Renal cortex interstitium (tissue), 11 donors: Measurements from ENCODE around the gene HARBI1. TPM values are rescaled to one million over a fixed set of nuclear protein-coding genes. Genes with fewer than 3 reads are reported as not detected.
"Not testable (repeated sequence)": the region's sequence is repeated elsewhere in the genome, so short reads cannot be mapped to it uniquely, and the experiment has no call there.

Experiments used
- DNase-seq, 11 donors: peaks; one replicate each; pipeline ENCODE4 v3.0.0-alpha.2; 2013; ENCODE audit warnings: low read depth in 9 of 11, low spot score in 4 of 11; ENCODE audit errors: extremely low read depth in 1 of 11
- polyA plus RNA-seq, 3 donors: library from polyadenylated mRNA; unstranded; fragments of 120-200 nt; gene quantifications; one replicate each; pipeline ENCODE4 v1.2.1, GENCODE V29; 2013; ENCODE audit not compliant: insufficient read length in 3 of 3

Gene HARBI1
- polyA plus RNA-seq, 3 donors, result 3.0 to 4.3 (median 3.9) TPM

DNA sequence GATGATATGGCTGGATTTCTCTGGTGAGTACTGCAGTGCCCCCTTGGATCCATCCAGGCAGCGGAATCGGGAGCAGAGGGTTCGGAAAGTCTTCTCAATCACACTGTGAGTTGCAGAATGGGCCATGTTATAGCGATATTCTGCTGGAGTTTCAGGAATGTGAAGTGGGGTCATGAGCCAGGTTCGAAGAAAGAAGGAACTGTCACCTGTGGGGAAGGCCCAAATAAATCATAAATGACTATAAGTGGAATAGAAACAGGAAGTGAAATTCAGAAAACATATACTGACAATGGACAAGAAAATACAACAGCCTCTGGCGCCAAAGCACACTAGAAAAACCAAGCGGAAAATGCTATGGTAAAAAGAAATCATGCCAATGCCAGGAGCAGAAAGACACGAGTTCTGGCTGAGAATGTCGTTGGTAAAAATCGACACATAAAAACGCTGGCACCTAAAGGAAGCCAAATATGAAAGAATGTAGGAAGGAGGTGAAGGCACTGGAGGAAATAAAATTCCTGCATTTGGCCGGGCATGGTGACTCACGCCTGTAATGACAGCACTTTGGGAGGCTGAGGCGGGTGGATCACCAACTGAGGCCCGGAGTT is 13.2 kb downstream of the HARBI1 start:
- no peak for DNase-seq

DNA sequence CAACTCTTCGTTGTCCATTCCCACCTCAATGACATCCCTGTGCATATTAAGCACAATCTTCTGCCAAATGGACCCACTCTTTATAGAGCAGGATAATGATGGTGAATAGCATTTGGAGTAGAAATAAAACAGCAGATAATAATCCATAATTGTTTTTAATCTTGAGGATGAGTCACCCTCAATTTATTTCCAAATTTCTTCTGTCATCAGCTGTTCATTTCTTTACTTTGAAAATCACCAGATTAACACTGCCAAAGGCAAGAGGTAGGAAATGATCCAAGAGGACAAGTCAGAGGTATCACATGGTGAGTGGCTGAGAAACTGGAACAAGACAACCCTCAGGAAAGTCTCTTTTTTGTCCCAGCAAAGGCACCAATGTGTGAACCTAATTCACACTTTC is 15.9 kb downstream of the HARBI1 start:
- no peak for DNase-seq

DNA sequence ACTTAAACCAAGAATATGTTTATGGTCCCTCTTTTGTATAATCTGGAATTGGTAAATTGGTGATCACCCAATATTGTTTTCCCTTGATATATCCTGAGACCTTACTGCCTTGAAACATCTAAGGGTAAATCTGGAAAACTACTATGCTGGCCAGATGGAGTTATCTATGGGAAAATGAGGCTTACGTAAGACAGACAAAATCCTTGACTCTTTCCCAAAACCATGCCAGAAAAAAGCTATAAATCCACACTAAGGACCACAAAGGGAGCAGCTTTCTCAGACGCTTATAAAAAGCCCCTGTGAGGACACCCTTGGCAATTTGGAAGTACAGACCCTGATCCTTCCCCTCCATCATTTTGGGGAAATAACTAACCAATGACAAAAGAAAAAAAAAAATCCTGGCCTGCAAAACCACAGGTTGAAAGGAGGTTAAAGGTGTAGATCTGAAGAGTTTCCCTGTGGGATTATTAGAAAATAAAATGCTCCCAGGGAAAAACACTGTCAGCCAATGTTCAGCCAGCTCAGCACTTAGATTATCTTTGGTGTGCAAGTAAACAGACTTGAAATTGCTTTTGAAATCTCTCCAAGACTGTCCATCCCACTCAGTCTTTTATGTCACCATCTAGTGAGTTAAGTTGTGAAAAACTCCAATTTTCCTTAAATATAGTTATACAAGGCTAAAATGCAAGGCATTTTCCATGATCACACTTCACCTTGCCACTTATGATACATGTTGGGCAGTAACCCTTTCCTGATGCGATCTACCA is 16.6 kb downstream of the HARBI1 start:
- DNase-seq, result no peak

DNA sequence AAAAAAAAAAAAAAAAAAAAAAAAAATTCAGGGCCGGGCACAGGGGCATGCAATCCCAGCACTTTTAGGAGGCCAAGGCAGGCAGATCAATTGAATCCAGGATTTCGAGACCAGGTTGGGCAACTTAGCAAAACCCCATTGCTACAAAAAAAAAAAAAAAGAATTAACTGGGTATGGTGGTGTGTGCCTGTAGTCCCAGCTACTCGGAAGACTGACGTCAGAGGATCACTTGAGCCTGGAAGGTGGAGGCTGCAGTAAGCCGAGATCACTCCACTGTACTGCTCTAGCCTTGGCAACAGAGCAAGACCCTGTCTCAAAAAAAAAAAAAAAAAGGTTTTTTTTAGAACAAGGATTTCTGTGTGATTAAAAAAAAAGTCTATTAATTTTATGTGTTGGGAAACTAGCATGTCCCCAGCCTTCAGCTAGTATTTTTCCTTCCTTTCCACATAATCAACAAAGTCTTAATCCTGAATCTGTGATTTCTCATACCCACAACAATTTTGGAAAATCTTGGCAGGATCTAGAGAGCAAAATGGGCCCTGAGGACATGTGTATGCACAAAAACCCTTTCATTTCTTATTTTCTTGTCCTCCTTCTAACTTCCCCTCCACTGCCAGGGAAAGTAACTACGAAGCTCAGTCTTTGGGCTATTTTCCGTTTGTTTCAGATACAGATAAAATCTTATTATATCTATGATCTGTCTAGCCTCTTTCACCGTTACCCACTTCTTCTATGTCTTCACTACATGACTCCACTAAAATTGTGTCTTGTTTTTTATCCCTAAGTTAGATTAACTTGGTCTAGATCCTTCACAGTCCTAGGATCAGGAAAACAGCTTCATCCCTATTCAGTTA is 17.5 kb downstream of the HARBI1 start:
- no peak for DNase-seq

DNA sequence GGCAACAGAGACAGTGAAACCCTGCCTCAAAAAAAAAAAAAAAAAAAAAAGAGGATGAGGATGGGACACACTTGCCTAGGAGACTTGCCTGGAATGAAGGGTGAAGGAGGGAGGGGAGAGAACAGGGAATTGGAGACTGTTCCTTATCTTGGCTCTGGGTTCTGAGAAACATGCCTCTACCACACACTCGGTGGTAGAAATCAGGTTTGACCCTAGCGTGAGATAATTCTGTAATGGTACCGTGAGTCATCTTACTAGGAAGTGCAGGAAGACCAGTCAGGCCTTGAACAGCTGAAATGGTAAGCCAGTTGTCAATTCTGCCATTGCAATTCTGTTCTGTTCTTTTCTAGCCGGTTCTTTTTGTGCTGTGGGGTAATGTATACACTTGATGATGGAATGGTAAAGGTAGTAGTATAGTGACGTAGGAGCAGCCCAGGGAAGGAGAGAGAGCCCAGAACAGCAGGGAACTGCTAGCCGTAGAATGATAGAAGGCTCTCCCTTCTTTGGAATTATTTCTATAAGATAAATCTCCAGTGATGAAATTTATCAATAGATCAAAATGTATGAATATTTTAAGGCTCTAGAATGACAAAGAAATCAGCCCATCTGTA is 19.3 kb downstream of the HARBI1 start:
- no peak for DNase-seq

DNA sequence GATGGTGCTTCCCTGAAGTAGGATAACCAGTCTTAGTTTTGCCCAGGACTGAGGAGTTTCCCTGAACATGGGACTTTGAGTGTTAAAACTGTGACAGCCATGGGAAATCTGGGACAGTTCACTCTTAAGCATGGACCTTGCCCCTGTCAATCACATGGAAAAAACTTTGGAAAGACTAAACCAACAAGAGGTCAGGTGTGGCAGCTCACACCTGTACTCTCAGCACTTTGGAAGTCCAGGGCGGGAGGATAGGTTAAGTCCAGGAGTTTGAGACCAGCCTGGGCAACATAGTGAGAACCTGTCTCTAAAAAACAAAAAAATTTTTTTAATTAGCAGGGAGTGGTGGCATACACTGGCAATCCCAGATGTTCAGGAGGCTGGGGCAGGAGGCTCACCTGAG is 19.9 kb downstream of the HARBI1 start:
- DNase-seq, result no peak

DNA sequence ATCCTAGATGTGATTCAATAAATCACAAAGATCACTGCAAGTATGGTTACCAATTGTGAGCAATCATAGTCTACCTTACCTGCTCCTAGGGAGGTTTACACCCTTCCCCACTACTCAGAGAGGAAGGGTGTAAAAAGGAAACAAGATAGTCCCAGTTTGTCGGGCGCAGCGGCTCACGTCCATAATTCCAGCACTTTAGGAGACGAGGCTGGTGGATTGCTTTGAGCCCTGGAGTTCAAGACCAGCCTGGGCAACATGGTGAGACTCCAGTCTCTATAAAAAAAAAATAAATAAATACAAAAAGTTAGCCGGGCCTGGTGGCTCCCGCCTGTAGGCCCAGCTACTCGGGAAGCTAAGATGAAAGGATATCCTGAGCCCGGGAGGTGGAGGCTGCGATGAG is 22.2 kb downstream of the HARBI1 start:
- no peak for DNase-seq

DNA sequence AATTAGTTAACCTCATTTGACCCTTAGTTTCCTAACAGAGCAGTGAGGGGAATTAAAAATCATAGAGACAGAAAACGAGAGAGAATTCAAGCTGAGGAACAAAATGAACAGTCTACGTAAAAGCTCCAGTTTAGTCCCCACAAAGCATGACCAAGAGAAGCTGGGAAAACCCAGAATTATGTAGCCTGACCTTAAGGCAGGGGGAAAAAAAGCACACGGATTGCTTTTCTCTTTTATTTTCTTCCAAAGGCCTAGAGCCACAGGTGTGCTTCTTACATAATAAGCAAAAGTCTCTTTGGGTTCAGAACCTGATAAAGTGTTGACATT is 22.7 kb downstream of the HARBI1 start:
- no peak for DNase-seq

DNA sequence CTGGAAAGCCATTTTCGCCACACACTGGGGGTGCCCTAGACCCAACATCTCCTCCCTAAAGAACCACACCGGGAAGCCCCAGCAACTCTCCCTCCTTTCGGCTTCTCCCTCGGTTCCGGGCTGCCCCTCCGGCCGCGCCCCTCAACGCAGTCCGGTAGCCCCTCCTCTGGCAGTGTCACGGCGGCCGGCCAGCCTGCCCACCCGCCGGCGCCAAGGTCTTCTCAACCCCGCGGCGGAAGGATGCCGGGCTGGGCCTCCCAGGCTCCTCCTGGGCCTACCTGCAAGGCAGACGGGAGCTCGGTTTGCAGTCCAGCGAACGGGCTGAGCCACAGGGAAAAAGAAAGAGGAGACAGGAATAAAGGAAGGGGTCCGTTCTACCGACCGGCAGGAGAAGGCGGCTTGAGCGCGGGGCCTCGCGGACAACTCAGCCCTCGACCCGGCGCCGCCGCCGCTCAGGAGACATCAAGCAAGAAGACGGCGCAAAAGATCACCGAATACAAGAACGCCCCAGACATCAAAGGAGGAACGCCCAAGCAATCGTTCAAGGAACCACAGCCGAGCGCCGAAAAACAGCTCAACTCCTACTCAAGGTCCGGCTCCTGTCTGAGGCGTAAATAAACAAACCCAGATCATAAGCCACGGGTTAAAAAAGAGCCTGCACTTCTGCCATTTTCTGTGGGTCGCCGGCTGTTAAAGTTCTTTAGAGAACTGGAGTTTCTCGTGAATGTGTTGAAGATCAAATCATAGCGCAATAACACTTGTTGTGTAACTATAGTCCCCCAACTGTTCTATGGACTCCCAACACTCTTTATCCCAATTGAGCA is 23.3 kb downstream of the HARBI1 start, which contains the start of gene AMBRA1:
Gene AMBRA1 (minus strand): TSS at position 474 of the 824 bp plus-strand sequence. CDS start 45,643 bp downstream, outside the sequence.
- DNase-seq, result peak; percentile 77 to 93 (median 87)

DNA sequence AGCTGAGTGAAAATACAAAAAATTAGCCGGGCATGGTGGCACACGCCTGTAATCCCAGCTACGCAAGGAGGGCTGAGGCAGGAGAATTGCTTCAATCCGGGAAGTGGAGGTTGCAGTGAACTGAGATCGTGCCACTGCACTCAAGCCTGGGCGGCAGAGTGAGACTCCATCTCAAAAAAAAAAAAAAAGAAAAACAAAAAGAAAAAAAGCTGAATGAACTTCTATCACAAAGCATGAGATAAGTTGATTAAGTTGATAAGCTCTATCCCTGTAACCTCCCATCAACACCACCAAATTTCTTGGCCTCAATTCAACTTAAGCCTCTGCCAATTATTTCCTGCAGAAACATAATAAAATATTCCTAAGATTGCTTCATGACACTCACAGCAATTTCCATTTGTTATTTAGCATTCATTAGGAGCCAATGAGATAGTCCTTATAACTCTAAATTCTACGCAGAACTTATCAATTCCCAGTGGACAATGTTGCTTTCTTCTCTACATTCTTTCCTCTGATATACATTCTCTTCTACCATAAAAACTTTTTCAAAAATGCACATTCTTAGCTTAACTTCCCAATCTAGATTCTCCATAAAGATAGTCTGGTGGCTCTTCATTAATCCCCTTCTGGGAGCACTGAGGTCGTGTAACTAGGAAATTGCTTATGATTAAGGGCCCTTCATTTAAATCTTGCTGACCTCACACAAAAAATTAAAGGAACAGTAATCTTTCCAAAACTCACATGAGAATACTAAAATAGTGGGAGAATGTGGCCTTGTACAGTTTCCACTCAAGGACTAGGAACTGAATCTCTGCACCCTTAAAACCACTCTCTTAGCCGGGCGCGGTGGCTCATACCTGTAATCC is 26.1 kb downstream of the HARBI1 start:
- no peak for DNase-seq

DNA sequence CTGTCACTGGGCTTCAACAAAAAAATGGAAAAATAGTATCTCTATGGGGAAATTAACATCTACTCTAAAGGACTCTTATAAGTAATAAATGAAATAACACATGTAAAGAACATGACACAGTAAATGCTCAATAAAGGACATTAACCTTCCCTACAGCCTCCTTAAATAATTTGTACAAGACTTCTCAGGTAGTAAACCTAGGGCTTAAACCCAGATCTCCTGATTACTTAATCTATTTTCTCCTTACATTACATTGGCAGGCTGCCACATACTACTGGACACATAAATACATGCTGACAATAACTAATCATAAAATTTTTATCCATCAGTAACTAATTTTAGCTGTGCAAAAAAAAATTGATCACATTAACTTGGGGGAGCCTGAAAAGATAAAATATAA is 28.1 kb downstream of the HARBI1 start:
- DNase-seq, result no peak

DNA sequence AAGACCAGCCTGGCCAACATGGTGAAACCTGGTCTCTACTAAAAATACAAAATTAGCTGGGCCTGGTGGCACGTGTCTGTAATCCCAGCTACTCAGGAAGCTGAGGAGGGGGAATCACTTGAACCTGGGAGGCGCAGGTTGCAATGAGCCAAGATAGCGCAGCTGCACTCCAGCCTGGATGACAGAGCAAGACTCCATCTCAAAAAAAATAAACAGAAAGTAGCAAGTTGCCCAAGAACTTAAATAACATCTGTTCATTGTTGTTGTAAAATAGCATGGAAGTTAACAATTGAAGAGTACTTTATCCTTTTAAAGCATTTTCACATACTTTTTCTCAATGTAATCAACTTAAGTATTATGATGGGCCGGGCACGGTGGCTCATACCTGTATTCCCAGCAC is 28.9 kb downstream of the HARBI1 start:
- DNase-seq, result no peak

DNA sequence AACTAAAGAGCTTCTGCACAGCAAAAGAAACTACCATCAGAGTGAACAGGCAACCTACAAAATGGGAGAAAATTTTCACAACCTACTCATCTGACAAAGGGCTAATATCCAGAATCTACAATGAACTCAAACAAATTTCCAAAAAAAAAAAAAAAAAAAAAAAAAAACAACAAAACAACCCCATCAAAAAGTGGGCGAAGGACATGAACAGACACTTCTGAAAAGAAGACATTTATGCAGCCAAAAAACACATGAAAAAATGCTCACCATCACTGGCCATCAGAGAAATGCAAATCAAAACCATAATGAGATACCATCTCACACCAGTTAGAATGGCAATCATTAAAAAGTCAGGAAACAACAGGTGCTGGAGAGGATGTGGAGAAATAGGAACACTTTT is 33.5 kb downstream of the HARBI1 start:
- not testable (repeated sequence) for DNase-seq

DNA sequence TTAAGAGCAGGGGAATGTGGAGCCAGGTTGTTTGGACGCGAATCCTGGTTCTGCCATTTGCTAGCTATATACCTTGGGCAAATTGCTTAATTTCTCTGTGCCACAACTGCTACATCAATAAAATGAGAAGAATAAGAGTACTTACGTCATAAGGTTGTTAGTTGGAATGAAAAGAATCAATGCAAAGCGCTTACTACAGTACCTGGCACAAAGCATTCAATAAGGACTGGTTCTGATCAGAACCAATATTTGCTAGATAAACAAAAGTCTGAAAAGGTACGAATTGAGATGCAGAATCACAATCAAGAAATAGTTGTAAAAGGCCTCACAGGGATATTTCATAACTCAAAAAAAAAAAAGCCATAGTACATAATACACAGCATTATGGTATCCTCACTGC is 34.4 kb downstream of the HARBI1 start:
- no peak for DNase-seq

DNA sequence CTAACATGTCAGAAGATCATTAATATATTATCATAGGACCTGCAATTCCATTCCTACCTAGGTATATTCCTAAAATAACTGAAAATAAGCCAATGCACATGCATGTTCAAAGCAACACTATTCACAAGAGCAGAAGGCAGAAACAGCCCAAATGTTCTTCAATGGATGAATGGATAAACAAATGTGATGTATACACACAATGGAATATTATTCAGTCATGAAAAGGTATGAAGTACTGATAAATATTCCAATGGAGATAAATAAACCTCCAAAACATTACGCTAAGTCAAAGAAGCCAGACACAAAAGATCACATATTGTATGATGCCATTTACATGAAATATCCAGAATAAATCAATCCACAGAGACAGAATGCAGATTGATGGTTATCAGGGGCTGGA is 40.0 kb downstream of the HARBI1 start:
- DNase-seq, result no peak

DNA sequence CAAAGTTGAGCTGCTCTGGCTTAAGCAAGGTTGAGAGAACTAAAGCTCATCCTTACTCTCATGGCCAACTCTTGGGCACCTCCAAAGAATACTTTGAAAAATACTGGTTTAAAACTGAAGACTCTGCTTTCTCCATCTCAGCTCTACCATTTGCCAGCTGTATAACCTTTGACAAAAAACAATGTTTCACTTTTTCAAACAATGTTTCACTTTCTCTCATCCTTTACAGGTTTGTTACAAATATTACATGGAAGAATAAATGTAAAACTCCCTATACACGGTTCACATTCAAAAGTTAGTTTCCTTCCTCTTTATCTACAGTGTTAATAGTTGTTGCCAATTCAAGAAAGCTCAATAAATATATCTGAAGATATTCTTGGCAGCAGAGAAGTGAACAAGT is 42.4 kb downstream of the HARBI1 start:
- no peak for DNase-seq

DNA sequence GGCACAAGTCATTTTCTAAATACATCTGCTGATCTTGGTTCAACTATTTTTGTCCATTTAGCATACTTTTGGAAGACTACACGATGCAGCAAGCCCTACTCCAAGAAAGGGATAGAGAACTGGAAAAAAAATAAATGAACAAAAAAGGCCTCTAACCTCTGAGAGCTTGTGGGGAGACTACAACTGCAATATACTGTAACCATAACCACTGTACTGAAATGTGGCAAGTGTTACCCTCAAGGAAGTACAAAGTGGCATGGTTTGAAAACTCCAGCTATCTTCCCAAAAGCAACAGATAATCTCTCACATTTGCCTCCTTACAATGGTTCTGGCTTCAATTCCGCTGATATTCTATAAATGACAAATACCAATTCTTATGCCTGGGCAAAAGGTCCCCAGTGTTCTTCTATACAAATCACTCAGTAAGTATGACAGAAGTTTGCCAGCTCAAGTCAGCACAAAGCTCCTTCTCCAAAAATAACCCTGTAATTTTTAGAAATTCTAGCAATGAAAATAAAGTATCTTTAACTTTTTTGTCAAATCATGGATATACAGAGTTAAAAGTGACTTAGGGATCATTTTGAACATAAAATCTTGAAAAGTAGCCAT is 46.1 kb downstream of the HARBI1 start:
- DNase-seq, result no peak
